HG03159 (cell line): ENCODE data around the gene CCDC39.

Source experiments
- ATAC-seq: cut with Tn5 transposase; IDR thresholded peaks from one replicate; pipeline ENCODE4 v1.9.1; 2021; ENCODE audit warnings: mild to moderate bottlenecking, moderate library complexity; ENCODE audit not compliant: unreplicated experiment

Gene CCDC39

DNA sequence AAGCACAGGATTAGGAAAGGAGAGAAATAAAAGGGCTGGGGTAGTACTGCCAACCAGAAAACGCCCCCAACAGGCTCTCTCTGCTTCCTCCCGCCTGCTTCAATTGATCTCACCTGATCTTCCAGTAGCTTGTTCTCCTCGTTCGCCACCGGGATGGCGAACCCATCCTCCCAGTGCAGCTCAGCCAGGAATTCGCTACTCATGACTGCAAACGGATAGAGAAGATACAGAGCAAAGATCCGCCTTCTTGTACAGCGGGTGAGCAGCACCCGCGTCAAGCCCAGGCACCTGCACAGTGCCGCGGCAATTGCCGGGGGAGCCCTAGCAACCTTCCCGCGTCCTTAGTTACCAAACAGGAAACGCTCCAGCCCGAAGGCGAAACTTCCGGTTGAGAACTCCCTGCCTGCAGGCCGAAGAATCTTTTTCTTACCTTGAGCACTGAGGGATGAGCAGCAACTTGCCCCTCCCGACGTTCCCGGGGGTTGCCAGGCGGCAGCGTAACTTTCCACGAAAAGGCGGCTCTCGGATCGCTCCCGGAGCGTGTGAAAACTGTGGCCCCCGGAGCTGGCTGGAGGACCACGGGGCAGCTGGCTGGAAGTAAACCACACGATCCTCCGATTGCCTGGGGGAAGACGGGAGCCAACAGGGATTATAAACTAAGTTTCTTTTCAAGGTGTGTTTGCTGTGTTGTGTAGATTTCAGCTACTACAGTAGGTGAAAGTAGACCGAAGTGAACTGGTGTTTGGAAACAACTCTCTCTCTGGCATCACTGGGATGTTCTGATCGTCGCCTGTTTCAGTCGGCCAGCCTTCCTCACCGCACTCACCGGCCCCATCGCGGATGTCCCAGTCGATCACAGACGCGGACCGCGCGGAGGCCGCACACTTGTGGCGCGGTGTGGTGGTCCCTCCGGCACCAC, at the start of gene CCDC39:
TSS of gene CCDC39 (minus strand) at position 312 of the 919 bp plus-strand sequence. CDS start at position 203, 109 bp downstream.
- peak; percentile 92 for ATAC-seq

- ATAC-seq = no peak
These were observed 40.7 kb upstream of the CCDC39 start for GRCh38 chr3:180720012-180720411.

- ATAC-seq = no peak
These were observed 28.6 kb upstream of the CCDC39 start for GRCh38 chr3:180707896-180708295.

- ATAC-seq = no peak
These were observed 26.3 kb upstream of the CCDC39 start for GRCh38 chr3:180705619-180706018.

DNA sequence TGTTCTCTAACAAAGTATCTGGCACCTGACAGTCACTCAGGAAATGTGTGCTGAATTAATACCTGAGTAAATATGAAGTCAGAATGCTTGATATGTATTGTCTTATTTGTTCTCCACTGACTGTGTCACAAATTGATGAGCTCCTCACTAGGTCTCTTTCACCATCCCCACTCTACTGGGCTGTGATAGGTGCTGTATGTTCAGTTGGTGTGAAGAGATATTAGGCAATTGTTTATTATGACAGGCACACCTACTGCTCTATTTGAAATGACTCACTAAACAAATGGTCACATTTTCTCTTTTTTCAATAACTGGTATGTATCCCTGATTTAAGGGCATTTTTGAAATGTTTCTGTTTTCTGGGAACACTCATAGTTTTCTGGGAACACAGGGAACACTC, 25.2 kb upstream of the CCDC39 start:
- ATAC-seq = no peak

GRCh38 chr3:180700941-180701340, 21.7 kb upstream of the CCDC39 start:
- no peak for ATAC-seq

GRCh38 chr3:180698760-180699270, 19.5 kb upstream of the CCDC39 start:
- ATAC-seq = no peak

DNA sequence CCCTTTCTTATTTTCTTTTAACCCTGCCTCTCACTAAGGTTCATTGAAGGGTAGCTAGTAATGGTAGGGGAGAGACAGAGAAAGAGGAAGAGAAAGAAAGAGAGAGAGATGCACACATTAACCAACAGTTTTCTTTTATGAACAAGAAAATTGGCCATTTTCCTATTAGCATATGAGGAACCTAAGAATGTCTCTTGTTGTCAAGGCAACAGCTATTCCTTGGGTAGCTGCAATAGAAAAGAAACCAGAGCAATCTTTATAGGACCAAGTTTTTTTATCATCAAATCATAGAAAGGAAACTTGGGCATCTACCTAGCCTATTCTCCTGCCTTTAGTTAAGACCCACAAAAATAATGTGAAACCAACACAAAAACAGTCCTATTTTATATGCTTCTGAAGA, 15.0 kb upstream of the CCDC39 start:
- ATAC-seq = no peak

GRCh38 chr3:180693656-180694055, 14.4 kb upstream of the CCDC39 start:
- ATAC-seq = no peak

GRCh38 chr3:180690061-180690460, 10.8 kb upstream of the CCDC39 start:
- no peak for ATAC-seq

DNA sequence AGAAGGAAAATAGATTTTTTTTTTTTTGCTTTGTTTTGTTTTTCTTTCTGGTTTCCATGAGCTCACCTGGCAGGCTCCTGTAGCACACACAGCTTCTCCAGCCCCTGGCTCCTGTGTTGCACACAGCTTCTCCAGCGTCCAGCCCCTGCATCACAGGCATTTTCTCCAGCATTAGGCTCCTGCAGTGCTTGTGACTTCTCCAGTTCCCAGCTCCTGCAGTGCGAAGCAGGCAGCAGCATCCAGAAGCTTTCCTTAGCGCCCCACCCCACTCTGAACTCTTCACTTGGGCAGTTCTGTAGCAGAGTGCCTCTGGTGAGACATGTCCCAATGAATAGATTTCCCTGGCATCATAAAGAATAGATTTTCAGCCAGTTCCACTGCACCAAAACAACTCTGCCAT, 5.5 kb upstream of the CCDC39 start:
- ATAC-seq = no peak

GRCh38 chr3:180683816-180684215, 4.5 kb upstream of the CCDC39 start:
- ATAC-seq = no peak

DNA sequence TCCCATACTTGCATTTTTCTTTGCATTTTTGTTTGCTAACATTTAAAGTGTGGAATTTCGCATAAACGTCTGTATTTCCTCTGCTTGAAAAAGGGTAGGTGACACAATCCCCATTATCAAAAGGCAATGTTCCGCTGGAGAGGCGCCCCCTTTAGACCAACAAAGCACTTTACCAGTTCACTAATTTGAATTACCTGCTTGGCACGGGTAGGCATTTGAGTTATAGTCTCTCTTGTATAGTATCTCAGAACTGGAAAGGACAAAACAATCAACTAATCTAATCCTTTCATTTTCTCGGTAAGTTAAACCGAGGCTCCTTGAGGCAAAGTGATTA, 775 bp upstream of the CCDC39 start:
- ATAC-seq = peak; percentile 53

- ATAC-seq = no peak
These were observed 1.1 kb downstream of the CCDC39 start for GRCh38 chr3:180678231-180678630.

DNA sequence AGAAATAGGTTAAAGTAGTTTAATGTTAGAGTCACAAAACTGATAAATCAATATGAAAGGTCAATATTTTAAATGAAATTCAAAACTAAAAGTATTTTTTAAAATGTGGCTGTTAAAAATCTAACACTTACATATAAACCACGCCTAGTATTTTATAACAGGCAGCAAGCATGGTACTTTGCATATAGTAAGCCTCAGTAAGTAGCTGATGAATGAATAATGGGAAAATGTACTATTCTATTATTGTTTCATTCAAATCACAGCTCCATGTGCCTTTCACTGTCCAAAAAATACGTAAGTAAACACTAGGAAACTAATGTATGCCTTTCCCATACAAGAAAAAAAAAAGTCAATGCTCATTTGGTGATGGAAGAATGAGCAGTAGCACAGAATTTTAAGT, 17.8 kb downstream of the CCDC39 start:
- no peak for ATAC-seq

DNA sequence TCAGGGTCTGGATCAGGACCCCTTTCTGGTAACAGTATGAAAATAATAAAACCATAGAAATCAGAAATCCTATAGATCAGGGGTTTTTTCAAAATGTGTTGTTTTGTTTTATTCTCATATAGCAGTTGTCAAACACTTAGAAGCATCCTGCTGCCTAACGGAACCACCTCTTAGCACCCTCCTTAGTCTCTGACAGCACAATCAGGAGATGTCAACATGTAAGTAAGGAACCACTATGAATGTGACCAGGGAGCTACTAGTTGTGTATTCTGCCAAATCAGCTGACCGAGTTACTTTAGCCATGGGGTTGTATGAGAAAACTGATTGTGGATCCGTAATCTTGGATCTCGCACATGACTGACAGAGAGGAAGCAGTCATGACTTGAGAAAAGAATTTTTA, 22.2 kb downstream of the CCDC39 start:
- no peak for ATAC-seq

GRCh38 chr3:180656406-180656805, 22.9 kb downstream of the CCDC39 start:
- ATAC-seq = no peak

GRCh38 chr3:180646187-180646790, 33.0 kb downstream of the CCDC39 start:
- ATAC-seq = peak; percentile 68

- ATAC-seq = no peak
These were observed 38.3 kb downstream of the CCDC39 start for GRCh38 chr3:180640987-180641386.

DNA sequence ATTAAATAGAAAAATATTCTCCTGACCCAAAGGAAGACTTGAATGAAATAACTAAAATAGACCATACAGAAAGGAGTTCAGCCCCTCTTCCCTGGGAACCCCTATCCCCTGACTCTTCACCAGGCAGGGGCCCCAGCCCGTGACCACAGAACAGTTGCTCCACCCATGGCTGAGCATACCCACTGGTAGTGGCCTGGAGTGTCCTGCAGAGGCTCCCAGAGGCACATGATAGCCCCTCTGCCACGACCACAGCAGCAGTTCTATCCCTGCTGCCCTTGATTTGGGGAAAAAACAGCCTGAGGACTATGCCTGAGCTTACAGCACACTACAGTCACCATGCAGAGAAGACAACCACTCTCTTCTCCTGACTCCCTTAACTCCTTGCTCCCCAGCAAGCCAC, 45.6 kb downstream of the CCDC39 start:
- ATAC-seq = no peak

- no peak for ATAC-seq
These were observed 48.0 kb downstream of the CCDC39 start for GRCh38 chr3:180631317-180631716.

DNA sequence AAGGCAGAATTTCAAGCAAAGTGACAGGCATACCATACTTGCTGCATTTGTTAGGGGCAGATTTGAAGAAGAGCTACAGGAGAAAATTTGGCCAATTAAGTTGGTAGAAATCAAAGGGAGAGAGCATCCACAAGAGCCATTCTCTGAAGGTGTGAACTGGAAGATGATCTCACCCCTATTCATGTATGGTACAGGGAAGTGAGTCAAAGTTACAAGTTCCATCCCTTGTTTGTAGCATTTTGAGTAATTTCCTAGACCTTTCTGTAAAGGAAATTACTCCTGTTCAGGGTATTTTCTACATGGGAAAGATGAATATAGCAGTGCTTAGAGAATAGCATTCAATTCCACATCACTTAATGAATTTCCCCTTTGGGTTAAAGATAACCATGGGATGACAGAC, 48.9 kb downstream of the CCDC39 start:
- no peak for ATAC-seq
